Astrocyte (in vitro differentiated cells and primary cell): ENCODE measurements around the gene KLK3. TPM values are rescaled to one million over a fixed set of nuclear protein-coding genes. Genes with fewer than 3 reads are reported as not detected.

Source experiments
- DNase-seq: peaks from one replicate; pipeline ENCODE4 v3.0.0-alpha.2; 2010; ENCODE audit warnings: low read depth
- FAIRE-seq: peaks from 2 replicates; lab custom pipeline; 2011; peaks lifted over from hg19 to GRCh38; lab: Jason Lieb, UNC
- H2AFZ ChIP-seq: 2 replicates; pipeline ENCODE4 v1.6.0; 2012; ENCODE audit warnings: low read depth, low read length, inconsistent platforms
- H3K27ac ChIP-seq: 2 replicates; pipeline ENCODE4 v1.5.1; 2011; ENCODE audit warnings: low read depth, low read length, inconsistent platforms
- H3K27me3 ChIP-seq: 2 replicates; pipeline ENCODE4 v1.6.0; 2011; ENCODE audit warnings: low read length, inconsistent platforms; ENCODE audit not compliant: insufficient read depth
- H3K36me3 ChIP-seq: 2 replicates; pipeline ENCODE4 v1.5.1; 2011; ENCODE audit warnings: low read length, inconsistent platforms; ENCODE audit not compliant: insufficient read depth
- H3K4me1 ChIP-seq: 2 replicates; pipeline ENCODE4 v1.5.1; 2011; ENCODE audit warnings: low read length, inconsistent platforms; ENCODE audit not compliant: insufficient read depth
- H3K4me2 ChIP-seq: 2 replicates; pipeline ENCODE4 v1.6.0; 2012; ENCODE audit warnings: low read length, inconsistent platforms
- H3K4me3 ChIP-seq: 2 replicates; pipeline ENCODE4 v1.5.1; 2011; ENCODE audit warnings: low read depth, mild to moderate bottlenecking, low read length, inconsistent platforms; ENCODE audit not compliant: insufficient read depth
- H3K79me2 ChIP-seq: 2 replicates; pipeline ENCODE4 v1.6.0; 2012; ENCODE audit warnings: mild to moderate bottlenecking, low read length, inconsistent platforms; ENCODE audit not compliant: insufficient read depth
- H3K9ac ChIP-seq: 2 replicates; pipeline ENCODE4 v1.6.0; 2012; ENCODE audit warnings: mild to moderate bottlenecking, low read length, inconsistent platforms
- H3K9me3 ChIP-seq: 2 replicates; pipeline ENCODE4 v1.5.1; 2012; ENCODE audit warnings: low read depth, mild to moderate bottlenecking, low read length, inconsistent platforms; ENCODE audit not compliant: insufficient read depth
- H4K20me1 ChIP-seq: 2 replicates; pipeline ENCODE4 v1.6.0; 2012; ENCODE audit warnings: low read length, inconsistent platforms; ENCODE audit not compliant: insufficient read depth
- H3K27ac Mint-ChIP-seq: one replicate; pipeline ENCODE4 v1.8.0; 2021; ENCODE audit warnings: mild to moderate bottlenecking, mixed read lengths; ENCODE audit not compliant: unreplicated experiment
- H3K27me3 Mint-ChIP-seq: one replicate; pipeline ENCODE4 v1.8.0; 2021; ENCODE audit warnings: low read depth, mixed read lengths; ENCODE audit not compliant: unreplicated experiment
- H3K36me3 Mint-ChIP-seq: one replicate; pipeline ENCODE4 v1.8.0; 2021; ENCODE audit warnings: low read depth, mixed read lengths; ENCODE audit not compliant: unreplicated experiment
- H3K4me1 Mint-ChIP-seq: one replicate; pipeline ENCODE4 v1.8.0; 2021; ENCODE audit warnings: low read depth, mixed read lengths; ENCODE audit not compliant: unreplicated experiment
- H3K4me3 Mint-ChIP-seq: one replicate; pipeline ENCODE4 v1.8.0; 2021; ENCODE audit warnings: mild to moderate bottlenecking, moderate library complexity, mixed read lengths; ENCODE audit not compliant: unreplicated experiment
- H3K9me3 Mint-ChIP-seq: one replicate; pipeline ENCODE4 v1.8.0; 2021; ENCODE audit warnings: mild to moderate bottlenecking, mixed read lengths; ENCODE audit not compliant: unreplicated experiment
- EZH2 ChIP-seq: IDR thresholded peaks from 2 replicates; pipeline ENCODE4 v1.6.1; 2012; ENCODE audit warnings: mild to moderate bottlenecking, low read length, inconsistent platforms; ENCODE audit not compliant: insufficient read depth
- total RNA-seq: library from RNA; stranded (reverse); gene quantifications from 2 replicates; pipeline ENCODE4 v1.2.1, GENCODE V29; 2021
- TF ChIP-seq, protein P1 (sequence below): IDR thresholded peaks from 2 replicates; pipeline ENCODE4 v1.5.1; 2011; ENCODE audit warnings: low read depth, mild to moderate bottlenecking, inconsistent platforms, low read length, moderate library complexity; ENCODE audit not compliant: insufficient read depth

KLK3 gene
- total RNA-seq, 1 donor from 2014 or later: not detected

DNA sequence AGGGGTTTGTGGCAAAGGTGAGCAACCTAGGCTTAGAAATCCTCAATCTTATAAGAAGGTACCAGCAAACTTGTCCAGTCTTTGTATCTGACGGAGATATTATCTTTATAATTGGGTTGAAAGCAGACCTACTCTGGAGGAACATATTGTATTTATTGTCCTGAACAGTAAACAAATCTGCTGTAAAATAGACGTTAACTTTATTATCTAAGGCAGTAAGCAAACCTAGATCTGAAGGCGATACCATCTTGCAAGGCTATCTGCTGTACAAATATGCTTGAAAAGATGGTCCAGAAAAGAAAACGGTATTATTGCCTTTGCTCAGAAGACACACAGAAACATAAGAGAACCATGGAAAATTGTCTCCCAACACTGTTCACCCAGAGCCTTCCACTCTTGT, 14.8 kb downstream of the KLK3 start:
- Mint-ChIP-seq H3K4me3 (no peak overlapping the region), H3K9me3 (peaks cover 7% of the 10 kb centered on the region), H3K36me3 (no peaks in the 10 kb centered on the region), H3K4me1 (no peaks in the 10 kb centered on the region), H3K27me3 (peaks cover 28% of the 10 kb centered on the region), H3K27ac (no peak overlapping the region)
- no peak for TF ChIP-seq EZH2
- TF ChIP-seq, protein P1, sequence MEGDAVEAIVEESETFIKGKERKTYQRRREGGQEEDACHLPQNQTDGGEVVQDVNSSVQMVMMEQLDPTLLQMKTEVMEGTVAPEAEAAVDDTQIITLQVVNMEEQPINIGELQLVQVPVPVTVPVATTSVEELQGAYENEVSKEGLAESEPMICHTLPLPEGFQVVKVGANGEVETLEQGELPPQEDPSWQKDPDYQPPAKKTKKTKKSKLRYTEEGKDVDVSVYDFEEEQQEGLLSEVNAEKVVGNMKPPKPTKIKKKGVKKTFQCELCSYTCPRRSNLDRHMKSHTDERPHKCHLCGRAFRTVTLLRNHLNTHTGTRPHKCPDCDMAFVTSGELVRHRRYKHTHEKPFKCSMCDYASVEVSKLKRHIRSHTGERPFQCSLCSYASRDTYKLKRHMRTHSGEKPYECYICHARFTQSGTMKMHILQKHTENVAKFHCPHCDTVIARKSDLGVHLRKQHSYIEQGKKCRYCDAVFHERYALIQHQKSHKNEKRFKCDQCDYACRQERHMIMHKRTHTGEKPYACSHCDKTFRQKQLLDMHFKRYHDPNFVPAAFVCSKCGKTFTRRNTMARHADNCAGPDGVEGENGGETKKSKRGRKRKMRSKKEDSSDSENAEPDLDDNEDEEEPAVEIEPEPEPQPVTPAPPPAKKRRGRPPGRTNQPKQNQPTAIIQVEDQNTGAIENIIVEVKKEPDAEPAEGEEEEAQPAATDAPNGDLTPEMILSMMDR: no peak
- no peaks in the 10 kb centered on the region for H3K27me3 ChIP-seq
- H3K36me3 ChIP-seq: no peaks in the 10 kb centered on the region
- H3K4me1 ChIP-seq: no peaks in the 10 kb centered on the region
- no peaks in the 10 kb centered on the region for H3K9me3 ChIP-seq
- no peak overlapping the region for H3K9ac ChIP-seq
- no peak overlapping the region for H3K27ac ChIP-seq
- H4K20me1 ChIP-seq: no peaks in the 10 kb centered on the region
- FAIRE-seq (no peak), DNase-seq (no peak)
- H3K4me2 ChIP-seq: no peak overlapping the region
- no peak overlapping the region for H2AFZ ChIP-seq
- H3K4me3 ChIP-seq: no peak overlapping the region
- H3K79me2 ChIP-seq: no peaks in the 10 kb centered on the region

DNA sequence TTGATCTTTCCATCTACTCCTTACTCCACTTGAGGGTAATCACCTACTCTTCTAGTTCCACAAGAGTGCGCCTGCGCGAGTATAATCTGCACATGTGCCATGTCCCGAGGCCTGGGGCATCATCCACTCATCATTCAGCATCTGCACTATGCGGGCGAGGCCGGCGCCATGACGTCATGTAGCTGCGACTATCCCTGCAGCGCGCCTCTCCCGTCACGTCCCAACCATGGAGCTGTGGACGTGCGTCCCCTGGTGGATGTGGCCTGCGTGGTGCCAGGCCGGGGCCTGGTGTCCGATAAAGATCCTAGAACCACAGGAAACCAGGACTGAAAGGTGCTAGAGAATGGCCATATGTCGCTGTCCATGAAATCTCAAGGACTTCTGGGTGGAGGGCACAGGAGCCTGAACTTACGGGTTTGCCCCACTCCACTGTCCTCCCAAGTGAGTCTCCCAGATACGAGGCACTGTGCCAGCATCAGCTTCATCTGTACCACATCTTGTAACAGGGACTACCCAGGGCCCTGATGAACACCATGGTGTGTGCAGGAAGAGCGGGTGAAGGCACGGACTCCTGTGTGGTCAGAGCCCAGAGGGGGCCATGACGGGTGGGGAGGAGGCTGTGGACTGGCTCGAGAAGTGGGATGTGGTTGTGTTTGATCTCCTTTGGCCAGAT, 15.8 kb downstream of the KLK3 start:
- no peak for DNase-seq
- Histone ChIP-seq H3K27me3 (no peaks in the 10 kb centered on the region), H4K20me1 (no peaks in the 10 kb centered on the region), H3K4me2 (no peak overlapping the region), H3K4me3 (no peak overlapping the region), H3K9ac (no peak overlapping the region), H3K79me2 (no peaks in the 10 kb centered on the region), H3K36me3 (no peaks in the 10 kb centered on the region), H3K27ac (no peak overlapping the region), H3K9me3 (no peaks in the 10 kb centered on the region), H3K4me1 (no peaks in the 10 kb centered on the region), H2AFZ (no peak overlapping the region)
- H3K27ac Mint-ChIP-seq: no peak overlapping the region
- TF ChIP-seq, protein P1: no peak
- TF ChIP-seq EZH2: no peak
- peaks cover 28% of the 10 kb centered on the region for H3K27me3 Mint-ChIP-seq
- H3K36me3 Mint-ChIP-seq: no peaks in the 10 kb centered on the region
- H3K4me1 Mint-ChIP-seq: no peaks in the 10 kb centered on the region
- peaks cover 7% of the 10 kb centered on the region for H3K9me3 Mint-ChIP-seq
- FAIRE-seq: no peak
- no peak overlapping the region for H3K4me3 Mint-ChIP-seq

DNA sequence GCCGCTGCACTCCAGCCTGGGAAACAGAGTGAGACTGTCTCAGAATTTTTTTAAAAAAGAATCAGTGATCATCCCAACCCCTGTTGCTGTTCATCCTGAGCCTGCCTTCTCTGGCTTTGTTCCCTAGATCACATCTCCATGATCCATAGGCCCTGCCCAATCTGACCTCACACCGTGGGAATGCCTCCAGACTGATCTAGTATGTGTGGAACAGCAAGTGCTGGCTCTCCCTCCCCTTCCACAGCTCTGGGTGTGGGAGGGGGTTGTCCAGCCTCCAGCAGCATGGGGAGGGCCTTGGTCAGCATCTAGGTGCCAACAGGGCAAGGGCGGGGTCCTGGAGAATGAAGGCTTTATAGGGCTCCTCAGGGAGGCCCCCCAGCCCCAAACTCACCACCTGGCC, 18.3 kb downstream of the KLK3 start, which contains the start of gene KLK2:
TSS of gene KLK2 (plus strand) at position 384 of the 400 bp plus-strand sequence. CDS start 35 bp downstream, outside the sequence.
- no peak for DNase-seq
- FAIRE-seq: no peak
- no peak within 1 kb of the TSS for H3K4me3 ChIP-seq
- no peaks in the 10 kb centered on the region for H3K4me1 ChIP-seq
- H3K36me3 Mint-ChIP-seq: no peaks in the 10 kb centered on the region
- no peaks in the 10 kb centered on the region for H4K20me1 ChIP-seq
- no peak within 1 kb of the TSS for H3K27ac Mint-ChIP-seq
- H3K36me3 ChIP-seq: no peaks in the 10 kb centered on the region
- H3K27me3 ChIP-seq: no peaks in the 10 kb centered on the region
- H3K9me3 ChIP-seq: no peaks in the 10 kb centered on the region
- no peak within 1 kb of the TSS for H2AFZ ChIP-seq
- H3K9ac ChIP-seq: no peak within 1 kb of the TSS
- no peak within 1 kb of the TSS for H3K4me3 Mint-ChIP-seq
- no peaks in the 10 kb centered on the region for H3K4me1 Mint-ChIP-seq
- TF ChIP-seq, protein P1: no peak
- no peak for TF ChIP-seq EZH2
- no peak within 1 kb of the TSS for H3K4me2 ChIP-seq
- H3K9me3 Mint-ChIP-seq: peaks cover 7% of the 10 kb centered on the region
- no peak within 1 kb of the TSS for H3K27ac ChIP-seq
- H3K79me2 ChIP-seq: no peaks in the 10 kb centered on the region
- H3K27me3 Mint-ChIP-seq: peaks cover 28% of the 10 kb centered on the region
